ENCODE data around the gene BEX4.

DNA sequence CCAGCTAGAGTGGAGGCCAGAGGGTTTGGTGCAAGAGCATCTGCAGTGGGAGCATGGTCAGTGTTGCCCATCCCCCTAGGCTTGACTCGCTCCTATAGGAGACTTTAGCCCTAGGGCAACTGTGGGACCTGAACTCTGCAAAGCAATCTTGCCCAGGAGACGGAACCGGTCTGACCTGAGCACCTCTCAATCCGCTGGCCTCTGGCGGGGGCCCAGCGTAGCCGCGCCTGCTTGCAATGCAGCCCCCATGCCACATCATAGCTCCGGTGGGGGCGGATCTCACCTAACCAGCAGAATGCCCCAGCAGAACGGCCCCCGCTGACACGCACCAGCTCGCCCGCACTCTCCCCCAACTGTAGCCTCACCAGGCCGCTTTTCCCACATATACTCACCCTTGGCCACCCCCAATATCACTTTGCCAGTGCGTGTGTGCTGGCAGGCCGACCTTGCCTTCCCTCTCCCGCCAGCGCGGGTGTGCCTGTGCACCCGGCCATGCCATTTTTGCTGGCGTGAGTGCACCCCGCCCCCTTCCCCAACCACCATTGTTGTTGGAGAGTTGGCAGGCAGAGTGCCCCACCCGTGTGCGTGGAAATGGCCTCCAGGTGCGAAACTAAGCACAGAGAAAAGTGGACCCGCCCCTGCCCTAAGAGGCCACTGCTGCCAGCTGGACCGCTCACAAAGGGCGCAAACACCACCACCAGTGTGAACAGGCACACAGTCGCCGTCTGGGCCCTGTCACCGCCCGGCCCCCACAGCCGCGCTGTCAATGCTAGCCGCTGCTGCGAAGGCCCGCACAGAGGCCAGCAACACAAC lies 5.8 kb downstream of the BEX4 start:
- TF ChIP-seq, protein P1, sequence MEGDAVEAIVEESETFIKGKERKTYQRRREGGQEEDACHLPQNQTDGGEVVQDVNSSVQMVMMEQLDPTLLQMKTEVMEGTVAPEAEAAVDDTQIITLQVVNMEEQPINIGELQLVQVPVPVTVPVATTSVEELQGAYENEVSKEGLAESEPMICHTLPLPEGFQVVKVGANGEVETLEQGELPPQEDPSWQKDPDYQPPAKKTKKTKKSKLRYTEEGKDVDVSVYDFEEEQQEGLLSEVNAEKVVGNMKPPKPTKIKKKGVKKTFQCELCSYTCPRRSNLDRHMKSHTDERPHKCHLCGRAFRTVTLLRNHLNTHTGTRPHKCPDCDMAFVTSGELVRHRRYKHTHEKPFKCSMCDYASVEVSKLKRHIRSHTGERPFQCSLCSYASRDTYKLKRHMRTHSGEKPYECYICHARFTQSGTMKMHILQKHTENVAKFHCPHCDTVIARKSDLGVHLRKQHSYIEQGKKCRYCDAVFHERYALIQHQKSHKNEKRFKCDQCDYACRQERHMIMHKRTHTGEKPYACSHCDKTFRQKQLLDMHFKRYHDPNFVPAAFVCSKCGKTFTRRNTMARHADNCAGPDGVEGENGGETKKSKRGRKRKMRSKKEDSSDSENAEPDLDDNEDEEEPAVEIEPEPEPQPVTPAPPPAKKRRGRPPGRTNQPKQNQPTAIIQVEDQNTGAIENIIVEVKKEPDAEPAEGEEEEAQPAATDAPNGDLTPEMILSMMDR (conservative IDR thresholded peaks at IDR 0.05 in 1 of 2, IDR thresholded peaks at IDR 0.05 in 1 of 2; ENCODE audit: low read depth in 1 of 2, low read length in 2 of 2) = no peak
- TF ChIP-seq EZH2 (IDR thresholded peaks at IDR 0.05; ENCODE audit: low read length, missing control alignments) = no peak
